ENCODE results near the gene PGAP3. TPM values are rescaled to one million over a fixed set of nuclear protein-coding genes. Genes with fewer than 3 reads are reported as not detected.

The PGAP3 gene
- total and polyA plus RNA-seq, 2 of the 4 experiments (the other 2 are of a cell fraction) = 4.3 to 9.8 TPM

GRCh38 chr17:39706383-39706782 lies 18.5 kb upstream of the PGAP3 start:
- Histone ChIP-seq H3K9me1 (ENCODE audit: insufficient read depth, low read length) (peaks cover 17% of the 10 kb centered on the region), H2BK20ac (ENCODE audit: low read depth, low read length) (no peak overlapping the region), H2AK9ac (replicated peaks; ENCODE audit: low read depth, low read length, poor library complexity) (no peak overlapping the region), H3K36me3 (ENCODE audit: control insufficient read depth, insufficient read depth, low read length) (peaks cover 34% of the 10 kb centered on the region), H3K18ac (ENCODE audit: low read depth, low read length) (no peak overlapping the region), H3K56ac (ENCODE audit: extremely low read depth, insufficient read depth, low read length) (no peak overlapping the region), H3K4ac (ENCODE audit: low read depth, low read length) (no peak overlapping the region), H3K27ac (ENCODE audit: insufficient read depth, low read length) (no peak overlapping the region), H3K27me3 (ENCODE audit: control insufficient read depth, insufficient read depth, low read length) (no peaks in the 10 kb centered on the region), H3K9me3 (ENCODE audit: control insufficient read depth, insufficient read depth, low read length) (no peaks in the 10 kb centered on the region), H2BK5ac (ENCODE audit: low read depth, low read length, poor library complexity, severe bottlenecking) (no peak overlapping the region), H2BK120ac (ENCODE audit: low read depth, low read length) (no peak overlapping the region), H2BK15ac (ENCODE audit: low read depth, low read length) (no peak overlapping the region), H3K79me1 (ENCODE audit: low read depth in 1 of 2, low read length in 2 of 2) (peaks cover 0 to 60% of the 10 kb centered on the region in 2 experiments; a peak in 2 of 4 replicates), H4K5ac (ENCODE audit: low read depth, low read length) (no peak overlapping the region), H2AFZ (replicated peaks; ENCODE audit: low read length, poor library complexity) (no peak overlapping the region), H3K14ac (replicated peaks; ENCODE audit: low read depth, low read length) (no peak overlapping the region), H3K4me3 (ENCODE audit: insufficient read depth, low read depth, low read length) (no peak overlapping the region), H3K23ac (ENCODE audit: low read depth, low read length) (no peak overlapping the region), H2AK5ac (ENCODE audit: low read depth, low read length) (no peak overlapping the region), H4K8ac (ENCODE audit: low read depth in 2 of 2, low read length in 2 of 2) (no peak overlapping the region), H3K9ac (ENCODE audit: low read depth, low read length) (no peak overlapping the region), H4K91ac (ENCODE audit: insufficient read depth, low read depth, low read length) (no peak overlapping the region), H4K20me1 (ENCODE audit: insufficient read depth, low read length) (peaks cover 49% of the 10 kb centered on the region), H3K4me2 (ENCODE audit: low read depth, low read length) (no peak overlapping the region), H3K4me1 (ENCODE audit: control insufficient read depth, insufficient read depth, low read length) (peaks cover 13% of the 10 kb centered on the region; the same call in 1 of the 2 replicates)
- intact Hi-C loops (cut with micrococcal nuclease) (no loop called here), in situ Hi-C loops (cut with MboI; ENCODE audit: low sequenced_read_pairs) (no loop called here), dilution Hi-C loops (cut with HindIII; ENCODE audit: low sequenced_read_pairs, unreplicated experiment) (no loop called here)
- DNase-seq = no peak
- no TSS peak for BruUV-seq (replicated peaks)
- POLR2A ChIA-PET (ENCODE audit: unreplicated experiment) = no interaction called here
- CTCF ChIA-PET = no interaction called here
- no CpG with 5 or more reads among the region's 8 CpGs for WGBS, 2 experiments (ENCODE audit: extremely low coverage in 2 of 2, insufficient read length in 1 of 2)
- ATAC-seq (ENCODE audit: low read depth) = no peak
- TF ChIP-seq RCOR1 (IDR thresholded peaks at IDR 0.05; ENCODE audit: insufficient replicate concordance, low read length) = no peak
- no peak for TF ChIP-seq POLR2A (IDR thresholded peaks at IDR 0.05; ENCODE audit: low read depth, low read length)
- no peak for TF ChIP-seq RAD21 (IDR thresholded peaks at IDR 0.05; ENCODE audit: low read length)
- TF ChIP-seq CTCF (conservative IDR thresholded peaks at IDR 0.05; ENCODE audit: low read depth, low read length) = no peak
- TF ChIP-seq RFX5 (IDR thresholded peaks at IDR 0.05; ENCODE audit: low read depth, low read length) = no peak
- no peak for TF ChIP-seq MAZ (IDR thresholded peaks at IDR 0.05; ENCODE audit: borderline replicate concordance, low read depth, low read length)
- no peak for TF ChIP-seq MXI1 (IDR thresholded peaks at IDR 0.05; ENCODE audit: borderline replicate concordance, low read depth, low read length)
- TF ChIP-seq SMC3 (IDR thresholded peaks at IDR 0.05; ENCODE audit: low read depth, low read length) = no peak
- no peak for TF ChIP-seq CEBPB (IDR thresholded peaks at IDR 0.05; ENCODE audit: low read depth, low read length)
- TF ChIP-seq FOS (IDR thresholded peaks at IDR 0.05; ENCODE audit: low read depth, low read length) = no peak
- no peak for TF ChIP-seq NFE2L2 (IDR thresholded peaks at IDR 0.05; ENCODE audit: low read depth, low read length)
- TF ChIP-seq USF2 (IDR thresholded peaks at IDR 0.05; ENCODE audit: low read depth, low read length) = no peak
- no peak for TF ChIP-seq ELK1 (IDR thresholded peaks at IDR 0.05; ENCODE audit: borderline replicate concordance, low read depth, low read length)
- no peak for TF ChIP-seq BHLHE40 (IDR thresholded peaks at IDR 0.05; ENCODE audit: low read depth, low read length)
- TF ChIP-seq CHD1 (IDR thresholded peaks at IDR 0.05; ENCODE audit: low read depth, low read length) = no peak
- no peak for TF ChIP-seq MAFK (IDR thresholded peaks at IDR 0.05; ENCODE audit: low read depth, low read length)

Measured in IMR-90 (cell line).